Brain microvascular endothelial cell (primary cell): ENCODE measurements around the gene SMPDL3B.
A peak's percentile ranks its signal among the peaks of the same experiment; 100 is the strongest.

ENCODE experiments used
- DNase-seq: peaks from one replicate; pipeline ENCODE4 v3.0.0-alpha.2; 2020
- H3K27ac ChIP-seq: fragments of 250-450 bp; sonication (Bioruptor Pico); 2 replicates; pipeline ENCODE4 v1.5.1; 2020; ENCODE audit warnings: mild to moderate bottlenecking, moderate library complexity
- H3K27me3 ChIP-seq: fragments of 250-450 bp; sonication (Bioruptor Pico); replicated peaks from 2 replicates; pipeline ENCODE4 v1.5.1; 2020; ENCODE audit warnings: mild to moderate bottlenecking
- H3K36me3 ChIP-seq: fragments of 250-450 bp; sonication (Bioruptor Pico); replicated peaks from 2 replicates; pipeline ENCODE4 v1.5.1; 2020; ENCODE audit warnings: mild to moderate bottlenecking
- H3K4me3 ChIP-seq: 2 replicates; pipeline ENCODE4 v1.5.1; 2011; ENCODE audit warnings: low read depth, mild to moderate bottlenecking, control low read depth, low read length, moderate library complexity
- in situ Hi-C: cut with HindIII; loops from 2 replicates; pipeline ENCODE4 v1.10.0; 2017; ENCODE audit warnings: low sequenced_read_pairs, low pct_ligation_motif_present
- TF ChIP-seq, protein P1 (sequence below): IDR thresholded peaks from 2 replicates; pipeline ENCODE4 v1.5.1; 2011; ENCODE audit warnings: low read depth, mild to moderate bottlenecking, moderate library complexity, low read length, control low read depth, inconsistent platforms; ENCODE audit errors: missing control alignments

SMPDL3B gene

DNA sequence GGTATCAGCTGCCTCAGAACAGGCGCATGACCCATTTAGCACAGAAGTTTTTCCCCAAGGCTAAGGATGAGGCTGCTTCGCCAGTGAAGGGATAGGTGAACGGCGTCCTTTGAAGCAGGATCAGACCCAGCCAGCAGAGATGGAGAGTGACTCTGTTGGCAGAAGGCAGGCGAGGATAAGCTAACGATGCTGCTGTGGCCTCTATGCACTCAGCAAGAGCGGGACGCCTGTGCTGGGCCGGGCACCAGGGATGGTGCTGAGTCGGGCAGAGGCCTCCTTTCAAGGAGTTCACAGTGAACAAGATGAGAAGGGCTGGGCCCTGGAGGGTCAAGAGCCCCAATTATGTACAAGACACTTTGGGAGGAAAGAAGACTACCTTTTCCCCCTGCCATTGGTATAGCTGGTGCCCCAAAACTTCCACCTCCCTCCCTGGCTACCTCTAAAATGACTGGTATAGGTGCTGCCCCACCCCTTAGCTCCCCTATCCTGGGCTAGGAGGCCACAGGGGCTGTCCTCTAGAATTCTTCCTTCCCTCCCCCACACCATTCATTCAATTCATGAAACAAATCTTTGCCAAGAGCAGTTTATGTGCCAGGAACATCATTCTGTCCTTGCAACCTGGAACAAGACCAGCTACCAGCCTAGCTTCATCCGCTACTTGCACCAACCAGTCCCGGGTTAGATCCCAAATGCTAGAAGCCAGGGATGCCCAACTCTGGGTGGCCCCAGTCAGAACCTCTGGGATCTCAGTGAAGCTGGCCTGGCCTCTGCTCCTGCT, 32.5 kb downstream of the SMPDL3B start:
- TF ChIP-seq, protein P1, sequence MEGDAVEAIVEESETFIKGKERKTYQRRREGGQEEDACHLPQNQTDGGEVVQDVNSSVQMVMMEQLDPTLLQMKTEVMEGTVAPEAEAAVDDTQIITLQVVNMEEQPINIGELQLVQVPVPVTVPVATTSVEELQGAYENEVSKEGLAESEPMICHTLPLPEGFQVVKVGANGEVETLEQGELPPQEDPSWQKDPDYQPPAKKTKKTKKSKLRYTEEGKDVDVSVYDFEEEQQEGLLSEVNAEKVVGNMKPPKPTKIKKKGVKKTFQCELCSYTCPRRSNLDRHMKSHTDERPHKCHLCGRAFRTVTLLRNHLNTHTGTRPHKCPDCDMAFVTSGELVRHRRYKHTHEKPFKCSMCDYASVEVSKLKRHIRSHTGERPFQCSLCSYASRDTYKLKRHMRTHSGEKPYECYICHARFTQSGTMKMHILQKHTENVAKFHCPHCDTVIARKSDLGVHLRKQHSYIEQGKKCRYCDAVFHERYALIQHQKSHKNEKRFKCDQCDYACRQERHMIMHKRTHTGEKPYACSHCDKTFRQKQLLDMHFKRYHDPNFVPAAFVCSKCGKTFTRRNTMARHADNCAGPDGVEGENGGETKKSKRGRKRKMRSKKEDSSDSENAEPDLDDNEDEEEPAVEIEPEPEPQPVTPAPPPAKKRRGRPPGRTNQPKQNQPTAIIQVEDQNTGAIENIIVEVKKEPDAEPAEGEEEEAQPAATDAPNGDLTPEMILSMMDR, result no peak
- no peak overlapping the region for H3K4me3 ChIP-seq
- DNase-seq, result no peak
- peaks cover 6% of the 10 kb centered on the region for H3K36me3 ChIP-seq
- H3K27ac ChIP-seq, result no peak overlapping the region
- H3K27me3 ChIP-seq, result no peaks in the 10 kb centered on the region
- in situ Hi-C loops, result no loop called here

DNA sequence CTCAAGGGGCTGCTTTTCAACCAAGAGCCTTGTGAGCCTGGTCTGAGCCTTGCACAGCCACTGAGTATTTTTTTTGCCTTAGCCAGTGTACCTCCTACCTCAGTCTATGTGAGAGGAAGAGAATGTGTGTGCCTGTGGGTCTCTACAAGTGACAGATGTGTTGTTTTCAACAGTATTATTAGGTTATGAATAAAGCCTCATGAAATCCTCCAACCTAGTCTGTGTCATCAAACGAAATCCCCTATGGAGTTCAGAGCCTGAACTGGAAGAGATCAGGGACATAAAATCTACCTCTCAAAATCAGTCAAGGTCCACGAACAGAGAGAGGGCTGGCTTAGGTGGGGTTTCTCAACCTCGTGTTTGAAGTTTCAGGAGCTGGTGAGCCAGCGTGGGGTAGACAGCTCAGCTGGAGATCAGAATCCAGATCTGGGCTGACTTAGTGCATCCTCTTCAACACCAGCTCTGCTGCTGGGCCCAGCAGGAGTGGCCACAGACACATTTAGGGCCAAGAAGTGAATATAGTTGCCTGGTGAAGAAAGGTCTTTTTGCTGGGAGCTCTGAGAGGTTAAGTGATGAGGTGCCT, 33.2 kb downstream of the SMPDL3B start:
- H3K36me3 ChIP-seq, result peaks cover 6% of the 10 kb centered on the region

DNA sequence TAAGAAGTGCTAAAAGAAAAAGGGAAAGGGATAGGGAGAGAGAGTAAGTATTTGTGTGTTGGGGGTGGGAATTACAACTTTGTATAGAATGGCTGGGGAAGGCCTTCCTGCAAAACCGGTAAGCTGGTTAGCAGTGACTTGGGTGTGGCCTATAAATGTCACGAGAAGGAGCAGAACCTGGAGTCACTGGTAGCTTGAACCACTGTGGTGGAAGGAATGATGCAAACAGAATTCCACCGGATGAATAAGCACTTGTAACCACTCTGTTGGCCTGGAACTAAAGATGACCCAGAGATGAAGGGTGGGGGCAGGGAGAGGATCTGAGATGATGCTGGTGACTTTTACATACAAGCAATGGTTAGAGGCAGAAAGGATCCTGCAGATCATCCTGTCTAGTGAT, 33.9 kb downstream of the SMPDL3B start:
- H3K27ac ChIP-seq, result peak overlapping the region; percentile 50
- H3K36me3 ChIP-seq, result peaks cover 6% of the 10 kb centered on the region
- in situ Hi-C loops, result no loop called here
- DNase-seq, result peak; percentile 92
- H3K4me3 ChIP-seq, result no peak overlapping the region
- TF ChIP-seq, protein P1, result no peak
- H3K27me3 ChIP-seq, result no peaks in the 10 kb centered on the region

More for the DNA sequence above, 33.2 kb downstream of the SMPDL3B start:
- Histone ChIP-seq H3K27me3 (no peaks in the 10 kb centered on the region), H3K27ac (peak overlapping the region; percentile 50), H3K4me3 (no peak overlapping the region)
- in situ Hi-C loops, result no loop called here
- TF ChIP-seq, protein P1, result no peak
- DNase-seq, result no peak

DNA sequence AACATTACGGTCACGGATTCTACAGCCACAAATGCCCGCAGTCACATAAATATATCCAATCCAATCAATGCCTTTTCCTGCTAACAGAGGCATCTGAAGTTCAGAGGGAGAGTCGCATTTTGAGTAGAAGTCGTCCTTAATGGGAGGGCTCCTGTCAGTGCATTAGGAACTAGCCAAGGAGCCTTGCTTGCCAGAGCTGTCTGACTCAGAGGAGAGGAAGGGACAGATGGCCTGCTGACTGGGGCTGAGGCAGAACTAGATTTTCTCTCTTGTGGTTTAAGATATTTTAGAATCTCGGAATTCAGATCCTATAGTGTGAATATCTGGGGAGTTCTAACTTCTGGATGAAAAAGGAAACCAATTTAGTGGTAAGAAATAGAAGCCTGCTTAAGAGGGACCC, 35.6 kb downstream of the SMPDL3B start:
- Histone ChIP-seq H3K27me3 (no peaks in the 10 kb centered on the region), H3K4me3 (no peak overlapping the region), H3K36me3 (peaks cover 10% of the 10 kb centered on the region), H3K27ac (peak overlapping the region; percentile 55)
- DNase-seq, result peak; percentile 78
- in situ Hi-C loops, result no loop called here
- TF ChIP-seq, protein P1, result no peak

DNA sequence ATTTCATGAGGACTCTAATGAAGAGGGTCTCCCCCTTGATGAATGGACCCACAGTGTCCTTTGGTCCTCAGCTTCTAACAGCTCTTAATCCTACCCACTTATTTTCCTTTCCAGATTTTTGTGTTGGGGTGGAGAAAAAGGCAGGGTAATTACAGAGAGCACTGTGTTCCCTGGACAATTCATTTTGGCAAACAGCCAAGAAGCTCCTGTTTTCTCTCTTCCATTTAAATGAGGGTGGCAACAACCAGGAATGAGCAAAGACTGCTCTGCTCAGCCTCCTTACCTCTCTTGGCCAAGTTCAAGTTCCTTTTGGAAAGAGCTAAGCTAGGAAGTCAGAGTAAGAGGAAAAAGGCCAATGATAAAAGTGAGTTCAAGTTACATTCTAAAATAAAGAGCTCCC, 36.9 kb downstream of the SMPDL3B start:
- no peak for DNase-seq
- Histone ChIP-seq H3K36me3 (peaks cover 15% of the 10 kb centered on the region), H3K27me3 (no peaks in the 10 kb centered on the region), H3K4me3 (no peak overlapping the region), H3K27ac (no peak overlapping the region)
- TF ChIP-seq, protein P1, result no peak
- in situ Hi-C loops, result no loop called here
